ENCODE measurements around the gene FRMD3.

GRCh38 chr9:83563360-83563759 is 25.2 kb upstream of the FRMD3 start:
- TF ChIP-seq POLR2AphosphoS5 (IDR thresholded peaks at IDR 0.05): no peak
- TF ChIP-seq CTCF (IDR thresholded peaks at IDR 0.05): no peak
